Stimulated activated CD8-positive, alpha-beta memory T cell treated with anti-CD3 and anti-CD28 coated beads, Interleukin-4, amount 100 ng/mL, for 1 hour (primary cell): Measurements from ENCODE around the gene RTN4R.
A peak's percentile ranks its signal among the peaks of the same experiment; 100 is the strongest.

Experiments
- DNase-seq, 2 donors: peaks; one replicate each; pipeline ENCODE4 v3.0.0-alpha.2; 2020; ENCODE audit warnings: low read depth in 2 of 2, low spot score in 1 of 2

Gene RTN4R

DNA sequence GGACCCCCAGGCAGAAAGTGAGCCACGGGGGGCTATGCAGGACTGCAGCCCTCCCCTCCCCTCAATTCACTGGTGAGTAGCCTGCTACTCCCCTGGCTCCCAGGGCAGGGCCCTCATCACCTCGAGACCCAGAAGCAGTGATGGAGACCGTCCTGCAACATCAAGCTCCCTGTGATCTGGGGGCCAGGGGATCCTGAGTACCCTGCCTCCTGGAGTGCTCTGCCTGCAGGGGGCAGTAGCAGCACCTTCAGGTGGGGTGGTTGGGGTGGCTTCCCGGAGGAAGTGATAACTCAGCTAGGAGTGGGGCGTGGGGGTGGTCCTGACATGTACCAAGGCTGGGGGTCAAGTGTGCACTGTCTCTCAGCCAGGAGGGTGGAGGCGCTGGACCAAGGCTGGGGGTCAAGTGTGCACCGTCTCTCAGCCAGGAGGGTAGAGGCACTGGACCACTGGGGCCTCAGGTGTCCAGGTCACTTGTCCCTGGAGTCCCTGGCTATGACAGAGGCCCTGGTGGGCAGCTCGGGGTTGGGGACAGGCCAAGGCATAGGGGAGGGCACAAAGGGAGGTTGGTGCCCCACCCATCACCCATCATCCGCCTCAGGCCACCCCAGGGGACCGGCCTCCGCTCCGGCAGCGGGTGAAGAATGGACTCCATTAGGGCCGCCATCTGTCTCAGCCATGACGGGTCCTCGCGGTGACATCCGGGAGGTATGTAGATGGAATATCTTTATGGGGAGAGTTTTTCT lies 9.4 kb downstream of the RTN4R start:
- no peak for DNase-seq

DNA sequence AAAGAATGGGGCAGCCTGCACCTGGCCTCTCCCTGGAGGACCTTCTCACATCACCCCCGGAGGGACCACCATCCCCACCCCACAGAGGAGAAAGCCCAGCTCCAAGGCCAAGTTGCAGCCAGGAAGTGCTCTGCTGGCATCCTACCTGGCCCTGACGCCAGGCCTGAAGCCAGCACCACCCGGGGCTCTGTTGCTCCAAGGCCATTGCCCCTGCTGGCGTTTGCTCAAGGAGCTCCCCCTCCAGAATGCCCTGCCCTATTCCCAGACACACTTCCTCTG lies 10.2 kb downstream of the RTN4R start:
- no peak for DNase-seq

DNA sequence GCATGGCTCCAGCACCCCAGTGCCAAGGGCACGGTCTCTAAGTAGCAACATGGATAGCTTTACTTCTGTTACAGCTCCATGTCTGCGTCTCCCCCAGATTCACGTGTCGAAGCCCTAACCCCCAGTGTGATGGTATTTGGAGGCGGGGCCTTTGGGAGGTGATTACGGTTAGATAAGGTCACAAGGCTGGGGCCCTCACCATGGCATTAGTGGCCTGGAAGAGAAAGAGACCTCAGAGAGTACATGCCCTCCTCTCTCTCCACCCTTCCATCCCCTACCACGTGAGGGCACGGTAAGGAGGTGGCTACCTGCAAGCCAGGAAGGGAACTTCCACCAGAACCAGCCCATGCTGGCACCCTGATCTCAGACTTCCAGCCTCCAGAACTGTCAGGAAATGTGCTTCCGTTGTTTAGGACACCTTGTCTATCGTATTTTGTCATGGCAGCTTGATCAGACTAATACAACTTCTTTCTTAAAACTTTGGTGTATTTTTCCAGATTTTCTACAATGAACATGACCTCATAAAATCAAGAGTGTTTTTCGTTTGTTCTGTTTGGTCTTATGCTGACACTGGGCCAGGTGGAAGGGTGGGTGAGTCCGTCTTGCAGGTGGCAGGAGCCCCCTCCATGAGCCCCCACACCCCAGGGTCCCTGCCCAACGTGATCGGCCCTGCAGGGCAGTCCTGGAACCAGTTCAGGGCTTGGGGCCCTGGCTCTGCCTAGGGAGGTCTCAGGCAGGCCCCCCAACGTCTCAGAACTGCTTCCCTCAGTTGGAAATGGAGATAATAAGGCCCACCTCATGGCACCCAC lies 10.7 kb downstream of the RTN4R start:
- DNase-seq = no peak

DNA sequence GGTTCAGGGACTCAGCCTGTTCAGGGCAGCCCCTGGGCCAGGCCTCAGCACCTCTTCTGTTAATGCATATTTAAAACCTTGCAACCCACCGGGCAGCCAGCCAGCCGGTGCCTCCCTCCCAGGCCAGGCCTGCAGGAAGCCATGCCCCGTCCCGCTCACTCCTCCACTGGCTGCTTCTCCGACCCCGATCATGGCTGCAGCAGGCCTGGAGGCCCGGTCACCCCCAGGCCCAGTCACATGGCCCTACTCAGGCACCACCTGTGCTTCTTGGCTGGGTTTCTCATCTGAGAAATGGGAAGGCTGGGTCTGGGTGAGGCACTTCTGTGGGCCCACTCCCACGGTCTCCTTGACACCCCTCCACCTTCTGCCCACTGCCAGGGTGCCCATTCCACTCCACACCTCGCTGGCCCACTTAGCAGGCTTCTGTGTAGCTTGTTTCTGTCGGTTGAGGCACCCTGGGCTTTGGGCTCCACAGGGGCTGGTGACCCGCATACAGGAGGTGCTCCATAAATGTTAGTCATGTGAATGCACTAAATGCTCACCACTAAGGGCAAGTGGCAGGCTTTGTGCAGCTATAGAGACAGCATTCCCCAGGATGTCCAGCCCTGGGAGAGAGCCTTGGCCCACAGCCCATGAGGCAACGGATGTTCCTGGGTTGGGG lies 11.4 kb downstream of the RTN4R start:
- no peak for DNase-seq

DNA sequence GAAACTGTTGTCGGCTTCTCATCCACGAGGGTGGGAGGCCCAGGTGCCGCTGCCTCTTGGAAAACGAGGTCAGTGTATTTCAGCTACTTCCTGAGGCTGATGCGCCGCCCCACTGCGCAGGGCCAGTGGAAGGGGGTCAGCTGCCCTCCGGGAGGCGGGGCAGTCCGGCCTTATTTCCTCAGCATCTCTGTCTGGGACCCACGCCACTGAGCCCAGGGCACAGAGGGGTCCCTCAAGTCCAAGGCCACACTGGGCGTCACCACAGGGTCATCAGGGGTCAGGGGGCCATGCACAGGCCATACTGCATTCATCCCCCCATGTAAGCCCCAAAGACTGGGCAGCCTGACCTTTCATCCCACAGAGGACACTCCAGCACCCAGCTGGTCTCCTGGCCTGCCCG lies 12.1 kb downstream of the RTN4R start:
- no peak for DNase-seq

GRCh38 chr22:20254975-20255946 lies 12.9 kb downstream of the RTN4R start:
- no peak for DNase-seq

DNA sequence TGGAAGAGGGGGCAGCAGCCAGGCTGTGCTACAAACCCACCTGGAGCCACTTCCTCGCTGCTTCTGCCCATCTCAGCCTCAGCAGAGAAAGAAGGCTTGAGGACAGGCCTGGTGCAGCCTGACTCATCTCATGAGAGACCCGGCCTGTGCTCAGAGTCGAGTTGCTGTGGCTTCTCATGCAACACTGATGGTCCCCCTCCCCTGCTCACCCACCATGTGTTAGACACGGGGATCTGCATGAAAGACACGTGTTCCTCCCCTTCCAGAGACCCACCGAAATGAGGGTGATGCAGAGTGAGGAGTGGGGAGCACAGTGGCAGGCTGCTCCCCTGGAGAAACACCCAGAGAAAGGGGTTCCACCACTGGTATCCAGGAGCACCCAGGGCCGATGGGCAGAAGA lies 15.0 kb downstream of the RTN4R start:
- no peak for DNase-seq

DNA sequence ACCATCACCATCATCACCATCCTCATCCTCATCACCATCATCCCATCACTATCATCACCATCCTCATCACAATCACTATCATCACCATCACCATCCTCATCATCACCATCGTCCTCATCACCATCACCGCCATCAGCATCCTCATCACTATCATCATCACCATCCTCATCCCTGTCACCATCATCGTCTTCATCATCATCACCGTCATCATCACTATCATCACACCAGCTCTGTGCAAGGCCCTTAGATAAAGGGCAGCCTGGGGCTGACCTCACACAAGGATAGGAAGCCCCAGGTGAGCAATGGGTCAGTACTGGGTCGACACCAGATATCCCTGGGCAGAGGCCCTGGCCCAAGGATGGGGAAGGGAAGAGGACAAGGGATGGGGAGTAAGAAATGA lies 16.1 kb downstream of the RTN4R start:
- DNase-seq = no peak

GRCh38 chr22:20251491-20251890 lies 16.6 kb downstream of the RTN4R start:
- DNase-seq = no peak

GRCh38 chr22:20249797-20250354 lies 18.2 kb downstream of the RTN4R start:
- no peak for DNase-seq

DNA sequence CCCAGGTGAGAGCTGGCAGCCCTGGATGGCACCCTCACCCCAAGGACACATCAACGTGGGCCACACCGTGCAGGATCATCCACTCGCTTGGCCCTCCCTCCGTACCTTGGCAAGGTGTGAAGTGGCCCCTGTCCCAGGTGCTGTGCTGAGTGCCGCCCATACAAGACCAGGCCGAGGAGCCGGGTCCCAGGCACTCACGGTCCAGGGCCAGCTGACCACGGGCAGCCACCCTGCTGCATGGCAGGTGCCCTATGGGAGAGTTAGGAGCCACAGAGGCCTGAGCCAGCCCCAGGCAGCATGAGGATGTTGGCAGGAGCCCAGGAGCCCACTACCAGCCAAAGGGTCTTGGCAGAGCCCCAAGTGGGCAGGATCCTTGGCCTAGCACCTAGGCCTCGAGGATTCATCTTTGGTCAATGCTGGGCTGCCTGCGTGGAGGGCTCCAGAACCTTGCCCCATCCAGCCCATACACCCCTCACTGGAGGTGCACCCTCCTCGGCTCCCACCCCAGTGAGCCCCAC lies 19.6 kb downstream of the RTN4R start:
- no peak for DNase-seq

DNA sequence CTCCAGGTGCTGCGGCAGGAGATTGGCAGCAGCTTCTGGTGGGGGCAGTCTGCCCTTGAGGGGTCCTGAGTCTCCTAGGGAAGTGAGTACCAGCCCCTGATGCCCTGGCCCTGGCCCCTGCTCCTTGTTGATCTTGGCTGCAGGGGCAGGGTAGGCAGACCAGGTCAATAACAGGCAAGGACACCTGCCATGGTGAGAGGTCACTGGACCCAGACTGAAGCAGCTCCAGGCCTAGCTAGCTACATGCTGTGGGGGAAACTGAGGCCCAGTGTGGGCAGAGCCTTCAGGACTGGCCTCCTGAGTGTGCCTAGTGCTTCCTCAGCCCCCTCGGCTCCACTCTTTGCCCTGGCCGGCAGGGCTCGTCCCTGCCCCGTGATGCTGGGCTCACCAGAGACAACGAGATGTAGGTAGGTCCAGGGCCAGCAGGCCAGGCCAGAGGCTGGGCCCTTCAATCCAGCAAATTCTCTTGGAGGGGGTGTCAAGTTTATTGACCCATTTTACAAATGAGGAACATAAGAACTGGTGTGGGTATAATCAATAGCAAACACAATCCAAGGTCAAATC lies 20.4 kb downstream of the RTN4R start:
- no peak for DNase-seq

DNA sequence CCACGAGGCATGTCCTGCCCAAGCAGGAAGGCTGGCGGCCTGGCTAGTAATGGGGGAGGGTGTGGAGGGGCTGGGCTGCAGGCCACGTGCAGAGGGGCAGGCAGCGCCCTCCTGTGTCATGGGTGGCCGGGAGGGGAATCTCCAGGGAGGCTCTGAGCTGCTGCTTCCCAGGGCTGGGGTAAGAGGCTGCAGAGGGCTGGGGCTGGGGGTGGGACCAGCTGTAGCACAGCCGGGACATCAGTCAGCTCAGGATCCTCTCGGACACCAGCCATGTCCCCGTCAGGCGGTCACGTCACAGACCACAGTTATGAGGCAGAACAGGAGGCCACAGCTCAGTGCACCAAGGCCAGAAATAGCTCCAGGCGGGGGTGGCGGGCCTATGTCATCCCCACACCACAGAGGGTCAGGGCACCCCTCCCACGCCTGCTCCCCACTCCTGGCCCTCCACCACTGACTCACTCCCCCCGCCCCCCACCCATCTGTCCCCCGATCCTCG lies 21.1 kb downstream of the RTN4R start:
- no peak for DNase-seq

DNA sequence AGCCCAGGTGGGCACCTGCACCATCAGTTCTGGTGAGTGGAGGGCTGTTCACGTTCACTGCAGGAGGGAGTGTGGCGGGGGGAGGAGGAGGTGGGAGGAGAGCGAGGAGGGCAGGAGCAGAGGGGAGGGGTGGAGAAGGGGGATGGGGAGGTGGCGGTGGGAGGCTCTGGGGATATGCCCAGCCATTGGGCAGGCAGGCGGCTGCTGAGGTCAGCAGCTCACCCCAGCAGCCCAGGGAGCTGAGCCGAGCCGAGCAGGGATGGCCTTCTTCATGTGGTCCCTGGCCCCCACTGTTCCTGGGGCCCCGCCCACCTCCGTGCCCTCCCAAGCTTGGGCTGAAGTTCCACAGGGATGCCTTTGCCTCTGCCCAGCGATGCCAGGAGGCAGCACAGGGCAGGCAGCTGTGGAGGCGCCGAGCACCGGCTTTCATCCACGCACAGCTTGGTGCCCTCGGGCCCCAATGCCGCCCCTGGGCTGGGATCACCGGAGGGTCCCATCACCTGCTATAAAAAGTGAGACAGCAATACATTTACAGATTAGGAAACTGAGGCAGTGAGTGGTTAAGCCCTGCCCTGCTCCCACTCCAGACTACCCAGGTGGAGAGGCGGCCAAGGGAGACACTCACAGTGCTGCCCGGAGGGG lies 21.6 kb downstream of the RTN4R start:
- DNase-seq = no peak

DNA sequence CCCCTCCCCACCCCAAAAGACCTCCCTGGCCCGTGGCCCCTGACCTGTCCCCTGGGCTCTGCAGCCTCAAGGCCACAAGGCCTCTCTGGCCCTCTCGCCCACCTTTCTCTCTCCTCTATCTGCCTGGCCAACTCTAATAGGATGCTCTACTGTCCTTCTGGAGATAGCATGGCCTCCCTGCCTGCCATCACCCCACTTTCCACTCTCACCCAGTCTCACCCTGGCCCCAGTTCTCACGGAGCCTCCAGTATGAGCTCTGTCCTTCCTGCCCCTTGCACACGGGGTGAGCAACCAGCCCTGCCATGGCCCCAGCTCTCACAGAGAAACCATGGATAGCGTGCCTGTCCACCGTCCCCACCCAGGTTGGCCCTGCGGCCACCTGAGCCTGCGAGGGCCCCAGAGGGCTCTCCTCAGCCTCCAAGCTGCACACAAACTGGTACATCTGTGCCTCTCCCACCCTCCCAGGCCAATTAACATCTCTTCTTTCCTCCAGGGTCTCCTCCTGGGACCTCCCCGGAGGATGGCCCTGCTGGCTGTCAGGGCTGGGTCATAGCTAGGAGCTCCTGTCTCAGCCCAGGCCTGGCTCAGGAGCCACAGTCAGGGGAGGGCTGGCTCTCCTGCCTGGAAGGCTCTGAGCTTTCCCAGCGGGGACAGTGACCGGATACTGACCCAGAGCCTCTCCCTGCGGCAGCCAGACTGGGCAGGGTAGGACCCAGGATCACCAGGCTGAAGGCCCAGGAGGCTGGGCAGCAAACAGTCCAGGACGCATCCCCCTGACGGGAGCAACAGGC lies 22.3 kb downstream of the RTN4R start:
- no peak for DNase-seq

DNA sequence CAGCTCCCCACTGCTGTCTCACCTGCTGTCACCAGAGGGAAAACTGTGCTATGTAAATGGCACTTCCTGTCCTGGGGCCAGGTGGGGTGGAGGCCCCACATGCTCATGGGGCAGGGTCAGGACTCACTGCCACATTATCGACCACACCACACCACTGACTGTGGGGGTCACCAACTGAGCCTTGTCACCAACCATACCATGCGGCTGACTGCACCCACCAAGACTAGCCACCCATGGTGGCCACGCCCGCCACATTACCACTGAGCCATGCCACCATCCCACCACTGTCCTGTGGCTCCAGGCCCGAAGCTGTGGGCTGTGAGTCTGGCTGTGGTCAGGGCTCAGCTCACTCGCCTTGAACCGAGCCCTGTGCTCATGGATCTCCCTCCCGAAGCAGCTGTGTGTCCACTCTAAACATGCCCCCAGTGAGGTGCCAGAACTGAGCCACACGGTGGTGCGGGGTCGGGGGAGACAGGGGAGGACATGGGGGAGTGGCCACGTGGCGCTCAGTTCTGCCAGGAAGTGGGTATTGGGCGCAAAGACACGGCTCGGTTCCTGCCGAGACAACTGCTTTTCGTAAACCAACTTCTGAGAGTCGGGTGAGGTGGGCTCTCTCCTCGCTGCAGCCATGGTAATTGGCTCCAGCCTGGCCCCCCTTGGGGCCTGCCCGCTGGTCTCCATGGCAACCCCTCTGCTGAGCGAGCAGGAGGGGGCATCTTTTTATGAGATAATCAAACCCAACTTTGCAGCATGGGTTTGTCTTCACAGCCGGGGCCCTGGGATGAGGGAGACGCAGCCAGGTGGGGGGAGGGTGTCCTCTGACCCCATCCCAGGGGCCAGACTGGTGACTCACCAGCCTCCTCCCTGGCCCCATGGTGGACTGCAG lies 23.2 kb downstream of the RTN4R start:
- peak; percentile 28 to 31 for DNase-seq

GRCh38 chr22:20244250-20244648 lies 23.9 kb downstream of the RTN4R start:
- DNase-seq = no peak
